GM10266 (cell line): Measurements from ENCODE around the gene TBC1D22A.

Experiments
- DNase-seq: peaks from one replicate; pipeline ENCODE4 v3.0.0; 2012; ENCODE audit errors: extremely low spot score
- TF ChIP-seq, protein P1 (sequence below): IDR thresholded peaks from 2 replicates; pipeline ENCODE4 v1.5.1; 2012; ENCODE audit warnings: mild to moderate bottlenecking, low read depth; ENCODE audit not compliant: control insufficient read depth, insufficient read depth; ENCODE audit errors: missing control alignments

TBC1D22A gene

DNA sequence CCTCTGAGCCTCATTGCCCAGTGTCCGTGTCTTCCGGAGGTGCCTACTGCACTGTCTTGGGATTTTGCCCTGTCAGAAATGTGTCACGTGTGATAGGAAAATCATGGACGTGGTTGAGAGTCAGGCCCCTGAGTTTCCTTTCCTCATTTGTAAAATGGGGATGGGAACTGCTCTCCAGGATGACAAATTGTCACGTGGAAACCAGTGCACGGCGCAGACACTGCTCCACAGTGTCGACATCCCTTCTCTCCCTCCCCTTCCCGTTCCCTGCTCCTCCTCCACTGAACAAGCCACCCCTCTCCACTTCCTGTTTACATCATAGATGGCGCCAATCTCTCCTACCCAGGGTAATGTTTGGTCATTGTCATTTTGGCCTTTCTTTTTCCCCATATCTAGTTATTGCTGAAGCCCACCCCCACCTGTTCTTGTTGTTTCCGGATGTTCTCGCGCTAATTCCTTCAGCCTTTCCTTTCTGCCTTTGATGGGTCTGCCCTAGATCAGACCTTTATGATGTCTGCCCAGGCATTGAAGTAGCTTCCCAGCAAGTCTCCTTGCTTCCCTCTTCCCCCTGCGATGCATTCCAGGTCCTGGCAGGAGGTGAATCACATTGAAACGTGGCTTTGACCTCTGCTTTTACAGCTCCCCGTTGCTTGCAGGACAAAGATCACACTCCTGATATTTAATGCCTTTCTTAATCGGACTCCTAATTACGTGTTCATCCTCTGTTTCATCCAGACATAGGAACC, 91.8 kb downstream of the TBC1D22A start:
- no peak for DNase-seq
- TF ChIP-seq, protein P1, sequence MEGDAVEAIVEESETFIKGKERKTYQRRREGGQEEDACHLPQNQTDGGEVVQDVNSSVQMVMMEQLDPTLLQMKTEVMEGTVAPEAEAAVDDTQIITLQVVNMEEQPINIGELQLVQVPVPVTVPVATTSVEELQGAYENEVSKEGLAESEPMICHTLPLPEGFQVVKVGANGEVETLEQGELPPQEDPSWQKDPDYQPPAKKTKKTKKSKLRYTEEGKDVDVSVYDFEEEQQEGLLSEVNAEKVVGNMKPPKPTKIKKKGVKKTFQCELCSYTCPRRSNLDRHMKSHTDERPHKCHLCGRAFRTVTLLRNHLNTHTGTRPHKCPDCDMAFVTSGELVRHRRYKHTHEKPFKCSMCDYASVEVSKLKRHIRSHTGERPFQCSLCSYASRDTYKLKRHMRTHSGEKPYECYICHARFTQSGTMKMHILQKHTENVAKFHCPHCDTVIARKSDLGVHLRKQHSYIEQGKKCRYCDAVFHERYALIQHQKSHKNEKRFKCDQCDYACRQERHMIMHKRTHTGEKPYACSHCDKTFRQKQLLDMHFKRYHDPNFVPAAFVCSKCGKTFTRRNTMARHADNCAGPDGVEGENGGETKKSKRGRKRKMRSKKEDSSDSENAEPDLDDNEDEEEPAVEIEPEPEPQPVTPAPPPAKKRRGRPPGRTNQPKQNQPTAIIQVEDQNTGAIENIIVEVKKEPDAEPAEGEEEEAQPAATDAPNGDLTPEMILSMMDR, result no peak

DNA sequence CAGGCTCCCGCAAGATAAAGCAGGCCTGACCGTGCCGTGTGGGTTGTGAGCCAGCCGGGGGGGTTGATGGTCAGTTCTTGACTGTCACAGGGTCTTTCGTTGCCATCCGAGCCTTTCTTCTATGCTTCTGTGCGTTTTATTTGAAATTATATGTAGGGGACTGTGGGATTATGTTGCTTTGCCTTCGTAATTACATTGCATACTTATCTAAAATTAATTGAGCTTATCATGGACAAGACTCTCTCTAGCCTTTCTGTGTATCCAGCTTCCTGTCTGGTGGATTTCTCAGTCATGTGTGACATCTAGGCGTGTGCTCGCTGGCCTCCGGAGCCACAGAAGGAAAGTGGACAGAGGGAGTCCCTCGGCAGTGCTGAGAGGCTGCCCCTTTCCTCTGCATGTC, 93.2 kb downstream of the TBC1D22A start:
- no peak for DNase-seq
- TF ChIP-seq, protein P1, result no peak

DNA sequence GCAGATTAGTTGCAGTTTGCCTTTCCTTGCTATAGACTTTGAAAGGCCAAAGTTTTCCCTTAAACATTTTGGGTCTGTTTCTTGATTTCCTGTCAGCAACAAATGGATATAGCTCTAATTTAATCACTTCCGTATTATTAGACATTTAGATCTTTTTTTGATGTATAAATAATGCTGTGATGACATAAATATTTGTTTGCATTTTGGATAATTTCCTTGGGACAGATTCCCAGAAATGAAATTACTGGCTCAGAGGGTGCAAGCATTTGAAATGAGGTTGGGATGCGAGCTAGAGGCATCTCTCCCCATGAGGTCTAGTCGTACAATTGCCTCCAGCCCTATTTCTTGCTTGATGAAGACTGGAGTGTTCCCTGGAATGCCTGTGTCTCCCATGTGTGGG, 94.2 kb downstream of the TBC1D22A start:
- TF ChIP-seq, protein P1, result no peak
- no peak for DNase-seq

DNA sequence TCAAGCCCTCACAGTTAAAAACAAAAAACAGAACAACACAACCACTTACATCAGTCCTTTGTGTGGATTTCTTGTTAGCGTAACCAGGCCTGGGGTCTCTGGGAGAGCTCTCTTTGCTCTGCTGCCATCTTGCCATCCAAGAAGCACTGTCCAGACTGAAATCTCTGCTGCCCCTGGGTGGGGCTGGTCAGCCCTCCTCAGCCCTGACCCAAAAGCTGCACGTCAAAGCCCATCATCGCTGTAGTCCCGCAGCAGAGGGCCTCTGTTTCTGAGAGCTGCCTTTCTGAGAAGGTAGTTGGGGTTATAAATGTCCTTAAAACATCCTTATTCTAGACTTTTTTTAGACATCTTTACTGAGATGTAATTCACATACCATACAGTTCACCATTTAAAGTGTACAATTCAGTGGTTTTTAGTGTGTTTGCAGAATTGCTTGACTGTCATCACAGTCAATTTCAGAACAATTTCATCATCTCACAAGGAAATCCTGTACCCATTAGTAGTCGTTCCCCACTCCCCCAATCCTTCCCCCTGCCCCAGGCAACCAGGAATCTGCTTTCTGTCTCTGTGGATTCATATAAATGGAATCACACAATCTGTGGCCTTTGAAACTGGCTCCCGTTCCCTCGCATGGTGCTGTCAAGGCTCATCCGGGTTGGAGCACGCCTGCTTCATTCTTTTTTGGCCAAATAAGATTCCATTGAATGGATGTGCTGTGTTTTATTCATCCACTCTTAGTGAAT, 94.9 kb downstream of the TBC1D22A start:
- DNase-seq, result no peak
- TF ChIP-seq, protein P1, result no peak

DNA sequence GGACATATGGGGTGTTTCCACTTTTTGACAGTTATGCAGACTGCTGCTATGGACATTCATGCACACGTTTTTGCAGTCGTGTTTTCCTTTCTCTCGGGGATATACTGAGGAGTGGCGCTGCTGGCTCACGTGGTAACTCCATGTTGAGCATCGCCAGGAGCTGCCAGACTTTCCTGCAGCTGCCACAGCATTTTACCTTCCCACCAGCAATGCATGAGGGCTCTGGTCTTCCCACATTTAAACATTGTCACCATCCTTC, 95.4 kb downstream of the TBC1D22A start:
- no peak for DNase-seq

DNA sequence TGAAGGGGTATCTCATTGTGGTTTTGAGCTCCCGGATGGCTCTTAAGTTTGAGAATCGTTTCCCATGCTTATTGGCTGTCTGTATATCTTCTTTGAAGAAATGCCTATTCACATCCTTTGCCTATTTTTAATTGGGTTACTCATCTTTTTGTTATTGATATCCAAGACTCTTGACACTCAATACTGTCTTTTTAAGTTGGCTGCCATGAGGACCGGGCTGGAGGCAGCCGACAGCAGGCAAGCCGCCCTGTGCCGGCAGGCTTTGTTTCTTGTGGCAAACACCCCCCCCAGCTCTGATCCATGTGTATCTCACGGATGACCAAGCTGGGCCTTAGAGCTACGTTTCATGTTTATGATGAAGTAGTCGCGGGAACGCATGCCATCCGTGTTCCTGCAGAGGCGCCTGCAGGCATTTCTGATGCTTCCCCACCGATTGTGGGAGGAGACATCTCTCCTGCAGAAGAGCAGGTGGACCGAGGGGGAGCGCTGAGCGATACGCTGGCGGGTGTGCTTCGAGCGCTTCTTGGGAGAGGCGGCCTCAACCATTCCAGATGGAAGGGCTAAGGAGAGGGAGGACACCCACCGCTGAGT, 95.8 kb downstream of the TBC1D22A start:
- TF ChIP-seq, protein P1, result no peak
- no peak for DNase-seq

More for the DNA sequence above, 95.4 kb downstream of the TBC1D22A start:
- TF ChIP-seq, protein P1, result no peak

DNA sequence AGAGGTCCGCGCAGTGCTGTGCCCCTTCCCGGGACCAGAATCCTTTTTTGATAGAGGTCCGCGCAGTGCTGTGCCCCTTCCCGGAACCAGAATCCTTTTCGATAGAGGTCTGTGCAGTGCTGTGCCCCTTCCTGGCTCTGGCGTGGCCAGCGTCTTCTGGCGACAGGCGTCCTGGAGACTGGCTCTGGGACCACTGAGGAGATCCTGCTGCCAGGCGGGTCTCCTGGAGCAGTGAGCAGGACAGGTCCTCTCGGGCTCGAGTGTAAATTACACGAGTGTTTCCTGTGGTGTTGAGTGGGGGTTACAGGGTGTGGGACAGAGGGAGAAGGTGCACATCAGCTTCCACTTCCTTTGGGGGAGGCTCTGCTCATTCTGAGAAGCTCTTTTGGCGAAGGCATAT, 98.1 kb downstream of the TBC1D22A start:
- no peak for DNase-seq
- TF ChIP-seq, protein P1, result no peak
